DMS 273 treated with DMSO at 0.1 percent for 48 hours (cell line): Measurements from ENCODE around the gene SV2B.

Experiments used
- DNase-seq: peaks from one replicate; lab custom pipeline; 2025; lab: John Stamatoyannopoulos, UW

The SV2B gene

DNA sequence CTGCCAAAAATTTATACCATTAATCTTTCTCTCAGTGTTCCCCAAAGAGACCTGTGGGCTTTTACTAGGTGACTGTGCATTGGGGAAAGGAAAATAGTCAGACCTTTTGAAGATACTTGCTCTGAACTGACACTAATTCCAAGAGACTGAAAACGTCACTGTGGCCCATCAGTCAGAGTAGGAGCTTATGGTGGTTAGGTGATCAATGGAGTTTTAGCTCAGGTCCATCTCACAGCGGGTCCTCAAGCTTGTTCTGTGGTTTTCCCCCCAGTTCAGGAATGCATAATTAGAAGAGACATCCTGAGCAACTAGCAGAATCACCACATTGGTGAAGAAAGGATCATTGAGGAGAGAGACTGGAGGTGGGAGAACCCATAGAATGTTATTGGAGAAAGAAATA is 134.7 kb downstream of the SV2B start:
- DNase-seq = no peak

DNA sequence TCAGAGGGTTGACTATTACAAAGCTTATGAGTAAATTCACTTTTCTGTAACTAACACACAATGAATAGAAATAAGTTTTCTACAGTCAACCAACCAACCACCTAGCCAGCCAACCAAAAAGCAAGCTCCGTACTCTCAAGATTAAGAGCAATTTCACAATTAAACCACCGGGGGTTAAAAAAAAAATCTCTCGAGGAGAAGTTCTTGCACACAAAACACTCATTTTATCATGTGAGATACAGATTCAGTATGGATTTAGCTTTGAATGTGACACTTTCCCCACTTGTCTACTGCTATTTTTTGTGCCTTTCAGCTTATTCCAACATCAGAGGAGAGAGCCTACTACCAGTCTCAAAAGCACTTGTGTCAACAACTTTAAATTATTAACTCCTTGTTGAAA is 135.3 kb downstream of the SV2B start:
- no peak for DNase-seq

DNA sequence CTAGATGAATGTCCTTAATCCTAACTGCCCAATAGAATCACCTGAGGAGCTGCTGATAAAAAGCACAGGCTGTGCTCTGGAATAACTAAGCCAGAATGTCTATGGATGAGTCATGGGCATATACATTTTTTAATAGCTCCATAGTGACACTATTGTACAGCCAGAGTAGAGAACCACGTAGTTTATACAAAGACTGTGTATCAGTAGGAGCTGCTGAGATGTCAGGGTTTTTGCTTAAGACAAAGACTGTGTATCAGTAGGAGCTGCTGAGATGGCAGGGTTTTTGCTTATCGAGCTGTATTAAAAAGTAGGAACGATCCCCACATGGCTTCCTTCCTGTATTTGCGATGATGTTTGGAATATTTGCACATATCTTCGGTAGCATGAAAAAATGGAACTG is 137.4 kb downstream of the SV2B start:
- no peak for DNase-seq

DNA sequence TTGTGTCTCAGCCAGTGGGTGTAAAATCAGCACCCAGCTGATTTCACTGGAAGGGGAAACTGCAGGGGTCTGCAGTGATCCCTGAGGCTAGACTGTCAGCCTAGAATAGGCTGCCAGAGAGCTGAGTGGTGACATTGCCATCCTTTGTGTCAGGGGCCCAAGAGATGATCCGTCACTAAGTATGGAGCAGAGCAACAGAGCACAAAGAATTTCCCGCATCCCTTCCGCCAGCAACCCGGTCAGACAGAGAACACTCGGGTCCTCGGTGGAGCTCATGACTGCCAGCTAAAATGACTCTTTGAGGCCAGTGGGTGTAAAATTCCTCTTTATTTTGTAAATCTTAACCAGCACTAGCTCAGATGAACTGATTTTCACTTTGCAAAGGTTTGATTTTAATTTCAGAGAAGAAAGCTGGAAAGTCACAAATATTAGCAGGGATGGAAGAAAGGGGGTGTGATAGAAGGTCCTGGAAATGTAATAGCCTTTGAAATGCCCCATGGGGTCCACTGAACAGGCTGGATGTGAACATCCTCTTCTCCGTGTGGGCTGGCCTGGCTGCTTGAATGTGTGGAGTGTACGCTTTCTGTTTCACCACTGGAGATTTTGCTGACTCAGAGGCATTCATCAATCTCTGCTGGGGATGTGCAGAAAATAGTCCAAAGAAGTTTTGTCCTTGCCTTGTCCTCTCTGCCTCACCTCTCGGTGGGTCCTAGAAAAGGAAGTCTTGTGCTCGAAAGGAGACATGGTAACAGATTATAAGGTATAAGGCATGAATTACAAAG is 138.8 kb downstream of the SV2B start:
- DNase-seq = no peak

DNA sequence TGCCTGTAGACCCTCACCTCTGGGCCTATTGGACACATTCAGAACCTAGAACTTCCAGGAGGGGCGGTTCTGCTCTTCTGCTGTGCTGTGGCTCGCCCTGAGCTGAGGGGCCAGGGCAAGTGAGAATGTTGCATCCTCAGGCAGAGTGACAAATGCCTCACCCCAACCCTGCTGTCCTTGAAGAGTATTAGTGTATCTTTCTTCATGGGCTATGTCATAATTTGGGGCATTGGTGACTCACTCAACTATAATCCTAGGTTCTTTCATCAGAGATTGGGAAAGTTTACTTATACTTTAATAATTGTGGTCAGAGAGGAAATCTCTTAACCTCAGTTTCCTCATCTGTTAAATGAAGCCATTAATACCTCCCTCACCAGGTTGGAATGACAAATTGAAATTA is 143.8 kb downstream of the SV2B start:
- DNase-seq = no peak

DNA sequence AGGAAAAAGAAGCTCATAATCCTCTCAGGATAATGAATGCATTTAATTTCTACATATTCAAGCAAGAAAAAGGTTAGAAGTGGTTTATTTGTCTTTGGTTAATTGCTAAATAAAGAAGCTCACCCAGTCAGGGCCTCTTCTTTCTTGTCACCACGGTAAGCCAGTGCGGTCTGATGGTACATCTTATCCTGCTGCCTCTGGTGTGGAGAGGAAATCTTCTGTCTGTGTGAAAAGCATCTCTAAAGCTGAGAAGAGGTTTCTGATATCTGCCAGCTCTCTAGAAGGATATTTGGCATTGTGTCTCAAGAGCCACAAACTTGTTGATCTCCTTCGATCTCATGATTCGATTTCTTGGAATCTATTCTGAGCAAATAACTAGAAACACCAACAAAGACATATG is 144.9 kb downstream of the SV2B start:
- no peak for DNase-seq

DNA sequence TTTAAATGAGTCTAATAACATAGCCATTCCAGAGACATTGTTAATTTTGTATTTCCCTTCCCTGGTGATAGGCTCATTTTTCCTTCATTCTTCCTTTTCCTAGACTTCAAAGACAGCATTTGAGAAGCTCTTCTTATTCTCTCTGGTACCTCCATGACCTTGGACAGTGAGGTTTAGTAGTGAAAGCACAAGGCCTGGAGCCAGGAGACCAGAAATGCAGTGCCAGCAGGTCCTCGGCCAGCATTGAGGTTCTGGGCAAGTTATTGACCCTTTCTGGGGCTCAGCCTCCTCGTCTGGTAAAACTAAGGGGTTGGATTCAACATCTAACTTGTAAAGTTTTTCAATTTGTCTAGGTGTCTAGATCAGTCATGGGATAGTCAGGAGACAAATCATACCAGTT is 146.9 kb downstream of the SV2B start:
- no peak for DNase-seq

DNA sequence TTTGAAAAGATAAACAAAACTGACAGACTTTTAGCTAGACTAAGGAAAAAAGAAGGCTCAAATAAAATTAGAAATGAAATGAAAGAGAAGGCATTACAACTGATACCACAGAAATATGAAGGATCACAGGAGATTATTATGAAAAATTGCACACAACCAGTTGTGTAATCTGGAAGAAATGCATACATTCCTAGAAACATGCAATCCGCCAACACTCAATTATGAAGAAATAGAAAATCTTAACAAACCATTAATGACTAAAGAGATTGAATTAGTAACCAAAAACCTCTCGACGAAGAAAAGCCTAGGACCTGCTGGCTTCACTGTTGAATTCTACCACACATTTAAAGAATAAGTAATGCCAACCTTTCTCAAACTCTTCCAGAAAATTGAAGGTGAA is 149.5 kb downstream of the SV2B start:
- no peak for DNase-seq

DNA sequence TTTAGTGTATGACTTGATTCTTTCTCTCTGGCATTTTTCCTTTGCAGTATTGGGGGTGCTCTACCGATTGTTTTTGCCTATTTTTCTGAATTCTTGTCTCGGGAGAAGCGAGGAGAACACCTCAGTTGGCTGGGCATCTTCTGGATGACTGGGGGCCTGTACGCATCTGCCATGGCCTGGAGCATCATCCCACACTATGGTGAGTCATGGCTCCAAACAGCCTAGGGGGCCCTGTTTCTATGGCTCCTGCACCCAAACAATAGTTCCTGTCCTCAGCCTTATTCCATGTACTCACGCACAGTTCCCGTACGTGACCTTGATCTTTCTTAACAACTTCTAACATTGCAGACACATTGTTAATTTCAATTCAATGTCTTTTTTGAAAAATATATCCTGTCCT is 152.3 kb downstream of the SV2B start:
- no peak for DNase-seq

DNA sequence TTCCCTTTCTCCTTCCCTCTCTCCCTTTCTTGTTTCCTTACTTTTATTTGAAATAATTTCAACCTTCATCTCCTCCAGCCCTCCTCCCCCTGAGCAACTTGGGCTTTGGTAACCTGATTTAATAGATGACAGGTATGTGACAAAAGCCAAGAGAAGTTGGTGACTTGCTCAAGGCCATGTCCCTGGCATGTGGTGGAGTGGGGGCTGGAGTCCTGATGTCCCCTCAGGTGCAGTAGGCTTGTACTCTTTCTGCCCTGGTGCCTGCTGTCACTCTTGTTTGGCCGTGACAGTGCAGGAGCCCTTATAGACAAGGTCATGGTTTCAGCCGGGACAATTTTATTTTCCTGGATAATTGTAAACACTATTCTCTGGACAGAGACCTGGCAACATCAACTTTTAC is 152.7 kb downstream of the SV2B start:
- DNase-seq = no peak

DNA sequence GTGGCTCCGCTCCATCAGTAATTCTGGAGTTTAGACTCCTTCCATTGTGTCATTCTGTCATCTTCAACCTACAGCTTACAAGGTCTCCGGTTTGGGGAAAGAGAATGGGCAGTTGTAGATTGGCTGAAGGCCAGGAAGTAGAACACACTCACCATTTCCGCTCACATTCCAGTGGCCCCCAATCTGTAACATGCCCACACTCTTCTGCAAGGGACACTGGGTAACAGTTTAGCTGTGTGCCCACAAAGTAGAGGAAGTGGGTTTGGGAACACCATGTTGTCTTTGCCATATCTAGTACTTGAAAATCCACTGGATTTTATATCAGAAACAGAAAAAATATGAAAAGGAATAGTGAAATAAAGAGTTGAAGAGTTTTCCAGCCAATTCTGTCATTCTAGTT is 153.5 kb downstream of the SV2B start:
- no peak for DNase-seq

DNA sequence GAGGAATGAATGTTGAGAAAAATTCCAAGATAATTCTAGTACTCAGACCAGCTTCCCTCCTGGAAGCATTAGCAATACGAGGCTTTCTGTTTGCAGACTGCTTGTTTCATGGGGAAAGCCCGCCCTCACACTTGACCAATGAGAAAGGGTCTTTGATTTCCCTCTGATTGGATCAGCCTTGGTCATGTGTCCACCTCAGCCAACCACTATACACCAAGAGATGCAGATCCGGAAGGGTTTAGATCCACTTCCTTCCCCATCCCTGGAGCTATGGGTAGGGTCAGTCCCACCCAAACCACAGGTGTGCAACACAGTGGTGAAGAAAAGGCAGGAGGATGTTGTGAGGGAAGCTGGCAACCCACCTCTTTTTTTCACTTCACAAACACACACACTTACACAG is 154.7 kb downstream of the SV2B start:
- no peak for DNase-seq

DNA sequence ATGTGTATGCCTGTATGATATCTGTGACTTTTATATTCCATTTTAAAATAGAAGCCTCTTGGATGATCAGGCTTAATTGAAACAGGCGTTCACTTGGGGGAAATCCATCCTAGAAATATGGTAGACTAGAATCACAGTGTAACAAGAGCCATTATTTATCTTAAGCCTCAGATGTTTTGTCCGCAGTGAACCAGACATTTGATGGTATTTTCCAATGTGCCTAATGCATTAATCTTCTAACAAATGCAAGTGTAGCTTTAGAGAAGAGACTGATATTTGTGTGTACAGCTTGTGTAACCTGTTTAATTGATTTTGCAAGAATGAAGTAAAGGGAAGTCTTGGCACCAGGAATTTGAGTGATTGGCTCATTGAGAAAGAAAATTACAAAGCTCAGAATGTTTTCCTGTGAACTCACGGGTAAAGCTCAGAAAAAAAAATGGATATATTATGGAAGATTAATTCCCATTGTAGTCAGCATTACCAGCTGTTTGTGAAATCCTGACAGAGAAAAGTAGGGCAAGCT is 155.7 kb downstream of the SV2B start:
- DNase-seq = no peak

DNA sequence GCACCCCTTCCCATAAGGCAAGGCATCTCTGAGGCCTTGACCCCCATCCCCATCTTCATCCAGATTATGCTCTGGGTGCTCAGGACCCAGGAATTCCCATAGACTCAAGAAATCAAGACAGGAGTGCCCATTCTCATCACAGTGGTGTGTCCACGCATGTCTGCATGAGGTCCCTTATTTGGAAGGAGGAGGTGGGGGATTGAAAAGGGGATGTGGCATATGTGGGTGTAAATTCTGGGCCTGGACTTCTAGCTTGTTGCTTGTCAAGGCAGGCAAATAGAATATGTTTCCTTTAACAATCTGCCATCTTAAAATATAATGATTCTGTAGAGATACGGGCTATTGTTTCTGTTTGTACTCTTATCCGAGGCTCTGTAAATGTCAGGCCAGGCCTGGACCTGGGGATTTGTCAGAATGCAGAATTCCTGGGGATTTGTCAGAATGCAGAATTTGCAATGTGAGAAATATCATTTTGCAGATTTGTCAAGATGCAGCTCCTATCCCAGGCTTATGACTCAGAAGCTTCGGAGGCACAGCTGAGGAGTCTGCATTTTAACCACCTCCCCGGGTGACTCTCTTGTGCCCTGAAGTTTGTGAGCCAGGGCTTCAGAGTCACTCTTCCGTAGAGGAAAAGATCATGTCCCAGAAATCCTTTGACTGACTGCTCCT is 157.8 kb downstream of the SV2B start:
- no peak for DNase-seq

DNA sequence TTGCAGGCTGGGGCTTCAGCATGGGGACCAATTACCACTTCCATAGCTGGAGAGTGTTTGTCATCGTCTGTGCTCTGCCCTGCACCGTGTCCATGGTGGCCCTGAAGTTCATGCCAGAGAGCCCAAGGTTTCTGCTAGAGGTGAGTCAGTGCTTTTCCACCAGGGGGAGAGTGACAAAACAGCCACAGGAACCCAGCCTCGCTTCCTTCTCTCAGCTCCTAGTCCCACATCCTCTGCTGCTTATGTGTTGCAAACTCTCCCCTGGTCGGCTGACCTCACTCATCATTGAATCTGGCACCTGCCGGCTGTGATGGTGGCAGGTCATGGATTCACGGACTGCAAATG is 158.3 kb downstream of the SV2B start:
- no peak for DNase-seq

DNA sequence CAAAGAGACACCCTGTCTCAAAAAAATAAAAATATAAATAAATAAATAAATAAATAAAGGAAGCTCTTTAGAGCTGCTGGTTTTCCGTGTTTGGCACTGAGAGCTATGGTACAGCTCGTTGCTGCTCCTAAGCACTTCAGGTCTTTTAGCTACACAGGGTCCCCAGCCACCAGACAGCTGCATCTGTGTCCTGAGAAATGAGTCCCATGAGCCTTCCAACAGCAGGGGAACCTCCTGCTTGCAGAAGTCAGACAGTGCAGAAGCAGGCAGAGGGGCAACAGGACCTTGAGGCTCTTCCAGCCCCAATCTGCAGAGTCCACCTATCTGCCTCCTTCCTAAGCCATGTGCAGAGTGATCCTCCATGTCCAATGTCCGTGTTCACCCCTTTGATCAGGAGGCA is 159.0 kb downstream of the SV2B start:
- no peak for DNase-seq

DNA sequence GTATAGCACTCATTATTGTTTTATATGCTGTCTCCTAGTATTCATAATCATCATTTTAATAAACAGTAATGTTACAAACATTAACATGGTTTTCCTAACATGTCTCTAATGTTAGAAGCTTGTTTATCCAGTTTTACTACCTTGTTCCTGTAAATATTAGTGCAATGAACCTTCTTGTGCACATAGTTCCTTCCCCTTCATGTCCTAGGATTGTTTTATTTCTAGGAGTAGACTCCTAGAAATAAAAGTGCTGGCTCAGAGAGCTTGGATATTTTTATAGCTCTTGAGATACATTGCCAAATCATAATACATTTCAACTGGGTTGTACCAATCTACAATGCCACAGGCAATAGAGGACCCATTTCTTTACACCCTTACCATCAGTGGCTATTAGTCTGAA is 161.3 kb downstream of the SV2B start:
- no peak for DNase-seq

DNA sequence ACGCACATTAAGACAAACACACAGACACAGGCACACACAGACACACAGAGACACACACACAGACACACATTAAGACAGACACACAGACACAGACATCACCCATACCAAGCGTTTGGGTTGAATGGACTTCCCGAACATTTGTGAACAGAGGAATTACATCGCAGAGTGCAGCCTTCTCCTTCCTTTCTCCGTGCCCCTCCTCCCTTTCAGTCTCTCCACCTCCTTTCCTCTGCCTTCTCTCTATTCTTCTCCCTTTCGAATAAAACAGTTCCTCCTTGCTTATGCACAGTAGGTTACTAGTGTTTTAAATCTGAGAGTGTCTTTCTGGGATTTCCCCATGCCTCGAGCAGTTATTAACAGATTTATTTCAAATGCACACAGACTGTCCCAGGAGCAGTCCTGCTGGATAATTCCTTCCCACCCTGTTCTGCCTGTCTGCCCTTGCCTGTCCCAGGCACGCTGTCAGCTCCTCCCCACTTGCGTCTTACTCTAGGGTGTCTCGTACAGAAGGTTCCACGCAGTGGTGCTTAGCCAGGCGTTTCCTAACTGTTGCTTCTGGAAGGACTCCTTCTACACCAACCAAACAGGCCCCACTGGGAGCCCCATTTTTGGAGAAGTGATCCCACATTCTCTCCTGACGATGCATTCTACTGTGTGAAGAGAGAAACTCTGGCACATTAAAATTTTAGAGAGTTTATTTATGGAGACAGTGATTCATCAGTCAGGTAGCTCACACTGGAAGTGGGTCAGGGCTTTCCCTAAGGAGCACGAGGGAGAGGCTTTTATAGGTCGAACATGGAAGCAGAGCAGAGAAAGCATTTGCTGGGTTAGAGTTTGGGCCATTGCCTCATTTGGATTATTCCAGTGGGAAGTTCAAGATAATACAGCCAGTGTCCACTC is 163.8 kb downstream of the SV2B start:
- DNase-seq = no peak

DNA sequence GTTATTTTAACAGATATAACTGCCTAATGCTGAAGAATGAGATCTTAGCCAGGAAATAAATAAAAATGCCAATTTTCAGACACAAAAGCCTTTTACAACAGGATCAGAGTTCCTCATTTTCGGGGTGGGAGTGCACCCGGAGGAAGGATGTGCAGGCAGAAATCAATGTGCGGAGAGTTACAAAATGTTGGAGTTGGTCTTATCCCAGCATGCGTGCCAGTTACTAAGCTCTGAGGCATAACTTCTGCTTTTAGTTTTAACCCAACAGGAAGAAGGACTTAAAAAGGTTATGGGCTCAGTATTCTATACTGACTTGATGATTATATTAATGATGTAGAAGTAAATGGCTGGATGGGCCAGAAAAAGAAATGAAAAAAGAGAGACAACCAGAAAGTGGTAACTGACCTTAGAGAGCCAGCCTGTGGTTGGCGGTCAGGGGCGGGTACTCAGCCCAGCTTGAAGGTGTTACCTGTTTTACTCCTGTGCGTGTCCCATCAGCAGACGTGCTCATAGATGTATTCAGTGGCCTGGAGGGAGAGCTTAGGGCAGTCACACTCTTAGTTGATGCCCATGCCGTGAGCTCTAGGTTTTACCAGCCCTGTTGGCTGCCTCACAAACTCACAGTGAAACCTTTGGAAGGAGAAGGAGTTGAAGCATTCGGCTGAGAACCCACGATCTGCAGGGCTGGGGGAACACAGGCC is 164.7 kb downstream of the SV2B start:
- no peak for DNase-seq

DNA sequence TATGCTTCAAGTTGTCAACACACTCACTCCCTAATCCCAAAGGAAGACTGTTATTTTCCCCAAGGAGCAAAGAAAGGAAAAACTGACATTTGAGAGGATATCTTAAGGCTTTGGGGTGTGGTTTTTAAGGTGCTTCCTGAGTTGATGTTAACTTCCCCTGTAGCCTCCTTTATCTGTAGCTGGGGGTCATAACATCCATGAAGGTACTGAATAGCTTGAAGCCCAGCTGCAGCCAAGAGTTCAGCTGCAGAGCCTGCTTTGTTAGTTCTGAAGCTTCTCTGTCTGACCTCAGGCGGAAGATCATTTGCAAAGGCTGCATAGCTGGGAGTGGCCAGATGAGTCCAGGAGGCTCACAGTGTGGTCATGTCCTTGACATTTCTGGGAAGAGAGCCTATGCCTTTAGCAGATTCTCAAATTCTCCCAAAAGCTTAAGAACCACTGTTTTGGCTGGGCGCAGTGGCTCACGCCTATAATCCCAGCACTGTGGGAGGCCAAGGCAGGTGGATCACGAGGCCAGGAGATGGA is 165.4 kb downstream of the SV2B start:
- DNase-seq = no peak

DNA sequence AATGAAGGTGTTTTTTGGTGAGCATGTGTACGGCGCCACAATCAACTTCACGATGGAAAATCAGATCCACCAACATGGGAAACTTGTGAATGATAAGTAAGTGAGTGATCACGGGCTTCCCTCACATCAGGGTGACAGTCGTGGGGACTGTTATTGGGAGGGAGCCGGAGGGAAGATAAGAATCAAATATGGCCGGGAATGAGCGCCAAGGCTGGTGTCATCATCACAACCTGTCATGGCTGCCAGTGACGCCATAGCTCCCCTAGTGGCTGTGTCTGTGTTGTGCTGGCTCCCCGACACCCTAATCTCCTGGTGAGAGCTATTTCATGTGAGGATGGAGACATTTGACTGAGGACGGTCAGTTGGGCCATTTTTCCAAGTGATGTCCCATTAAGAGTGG is 168.5 kb downstream of the SV2B start:
- DNase-seq = no peak

DNA sequence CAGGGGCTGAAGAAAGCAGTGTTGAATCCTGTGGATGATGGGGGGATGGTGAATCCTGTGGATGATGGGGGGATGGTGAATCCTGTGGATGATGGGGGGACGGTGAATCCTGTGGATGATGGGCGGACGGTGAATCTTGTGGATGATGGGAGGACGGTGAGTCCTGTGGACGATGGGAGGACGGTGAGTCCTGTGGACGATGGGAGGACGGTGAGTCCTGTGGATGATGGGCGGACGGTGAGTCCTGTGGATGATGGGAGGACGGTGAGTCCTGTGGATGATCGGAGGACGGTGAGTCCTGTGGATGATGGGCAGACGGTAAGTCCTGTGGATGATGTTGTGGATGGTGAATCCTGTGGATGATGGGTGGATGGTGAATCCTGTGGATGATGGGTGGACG is 170.7 kb downstream of the SV2B start:
- DNase-seq = no peak
